Measurements from ENCODE around the gene ZNF546.

GRCh38 chr19:39951686-39952085 lies 45.2 kb upstream of the ZNF546 start:
- TF ChIP-seq CTCF (IDR thresholded peaks at IDR 0.05; ENCODE audit: borderline replicate concordance, extremely low read depth, low read length, poor library complexity, severe bottlenecking) = no peak
- no peak for TF ChIP-seq EZH2 (IDR thresholded peaks at IDR 0.05; ENCODE audit: borderline replicate concordance, low read depth, low read length, severe bottlenecking)
